ENCODE data around the gene FAM76B.

The FAM76B gene

GRCh38 chr11:95789506-95790122 lies at the start of gene FAM76B:
TSS of gene FAM76B (minus strand) at chr11:95789782. CDS start at chr11:95789478, 304 bp downstream.
- POLR2A ChIA-PET: interaction anchor here (0.6 to 1.6 kb wide), 3 partner anchors 552 to 1297 kb away, joined by 3 to 6 read pairs (median 5); partner anchors contain the start of gene SESN3
- peak; percentile 93 for DNase-seq (ENCODE audit: extremely low spot score)
- no peak for TF ChIP-seq CTCF (IDR thresholded peaks at IDR 0.05; ENCODE audit: control extremely low read depth, extremely low read depth, low read depth, missing control alignments)
- CTCF ChIA-PET: interaction anchor here (1.0 to 3.0 kb wide), 5 partner anchors 10 to 638 kb away, joined by 3 to 18 read pairs (median 5); no protein-coding TSS in a partner anchor

GRCh38 chr11:95835768-95836488 lies 46.3 kb upstream of the FAM76B start:
- DNase-seq (ENCODE audit: extremely low spot score): peak; percentile 20
- CTCF ChIA-PET: interaction anchor here (0.6 to 4.4 kb wide), 43 partner anchors 9 to 627 kb away, joined by 3 to 45 read pairs (median 4); partner anchors contain the start of genes MAML2 and MTMR2
- POLR2A ChIA-PET: no interaction called here
- peak; percentile 89 for TF ChIP-seq CTCF (IDR thresholded peaks at IDR 0.05; ENCODE audit: control extremely low read depth, extremely low read depth, low read depth, missing control alignments)

GRCh38 chr11:95835351-95835750 lies 45.8 kb upstream of the FAM76B start:
- TF ChIP-seq CTCF (IDR thresholded peaks at IDR 0.05; ENCODE audit: control extremely low read depth, extremely low read depth, low read depth, missing control alignments): no peak
- DNase-seq (ENCODE audit: extremely low spot score): no peak
- CTCF ChIA-PET: interaction anchor here (0.6 to 4.4 kb wide), 33 partner anchors 8 to 628 kb away, joined by 3 to 45 read pairs (median 5); partner anchors contain the start of genes MAML2 and MTMR2
- POLR2A ChIA-PET: no interaction called here

GRCh38 chr11:95833378-95833777 lies 43.8 kb upstream of the FAM76B start:
- no peak for TF ChIP-seq CTCF (IDR thresholded peaks at IDR 0.05; ENCODE audit: control extremely low read depth, extremely low read depth, low read depth, missing control alignments)
- POLR2A ChIA-PET: no interaction called here
- CTCF ChIA-PET: interaction anchor here (1.0 to 4.4 kb wide), 3 partner anchors 16 to 560 kb away, joined by 3 to 30 read pairs (median 5); partner anchors contain the start of gene MAML2

GRCh38 chr11:95832763-95833162 lies 43.2 kb upstream of the FAM76B start:
- CTCF ChIA-PET: interaction anchor here (0.8 to 4.4 kb wide), 3 partner anchors 17 to 510 kb away, joined by 3 to 30 read pairs (median 5); partner anchors contain the start of gene MAML2
- TF ChIP-seq CTCF (IDR thresholded peaks at IDR 0.05; ENCODE audit: control extremely low read depth, extremely low read depth, low read depth, missing control alignments): no peak

More at GRCh38 chr11:95833378-95833777, 43.8 kb upstream of the FAM76B start:
- DNase-seq (ENCODE audit: extremely low spot score): no peak

GRCh38 chr11:95831198-95831883 lies 41.8 kb upstream of the FAM76B start:
- no peak for TF ChIP-seq CTCF (IDR thresholded peaks at IDR 0.05; ENCODE audit: control extremely low read depth, extremely low read depth, low read depth, missing control alignments)
- no peak for DNase-seq (ENCODE audit: extremely low spot score)
- CTCF ChIA-PET: no interaction called here
- POLR2A ChIA-PET: no interaction called here

More at GRCh38 chr11:95832763-95833162, 43.2 kb upstream of the FAM76B start:
- POLR2A ChIA-PET: no interaction called here
- DNase-seq (ENCODE audit: extremely low spot score): no peak

Measured in GM10248 (cell line).